ENCODE results near the gene PTPRT.

DNA sequence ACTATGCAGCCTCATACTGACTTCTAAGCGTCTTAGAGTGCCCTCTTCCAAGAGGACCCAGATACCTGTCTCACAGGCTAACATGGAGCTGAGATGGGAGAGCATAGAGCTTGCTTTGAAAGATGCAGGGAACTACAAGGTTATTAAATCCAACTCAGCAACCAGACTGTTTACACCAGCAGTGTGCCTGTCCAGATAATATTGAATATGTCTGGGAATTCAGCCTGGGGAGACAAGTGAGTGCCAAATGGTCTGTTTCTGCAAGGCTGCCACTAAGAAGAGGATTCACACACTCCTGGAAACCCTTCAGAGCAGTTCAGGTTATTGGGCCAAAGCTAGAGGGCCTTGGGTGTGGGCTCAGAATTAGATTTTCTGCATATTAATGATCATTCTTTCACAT is 547.8 kb downstream of the PTPRT start:
- TF ChIP-seq TEAD4 (IDR thresholded peaks at IDR 0.05; ENCODE audit: borderline replicate concordance, insufficient read depth) = no peak
- TF ChIP-seq TAF1 (IDR thresholded peaks at IDR 0.05; ENCODE audit: borderline replicate concordance, low read depth, low read length) = no peak
- TF ChIP-seq IRF3 (IDR thresholded peaks at IDR 0.05; ENCODE audit: low read depth, low read length) = no peak
- TF ChIP-seq CTCF (IDR thresholded peaks at IDR 0.05) = no peak
- no peak for TF ChIP-seq USF1 (IDR thresholded peaks at IDR 0.05; ENCODE audit: borderline replicate concordance, low read depth)
- TF ChIP-seq SMC3 (IDR thresholded peaks at IDR 0.05; ENCODE audit: low read depth, low read length) = no peak
- TF ChIP-seq GATA2 (CRISPR knock-in tag; IDR thresholded peaks at IDR 0.05) = no peak
- no peak for TF ChIP-seq POLR2AphosphoS5 (IDR thresholded peaks at IDR 0.05; ENCODE audit: low read depth, low read length)
- TF ChIP-seq EP300 (IDR thresholded peaks at IDR 0.05; ENCODE audit: borderline replicate concordance in 1 of 2, low read depth in 1 of 2, low read length in 1 of 2) = no peak
- no peak for TF ChIP-seq RAD21 (IDR thresholded peaks at IDR 0.05; ENCODE audit: low read length)
- TF ChIP-seq, protein P1, sequence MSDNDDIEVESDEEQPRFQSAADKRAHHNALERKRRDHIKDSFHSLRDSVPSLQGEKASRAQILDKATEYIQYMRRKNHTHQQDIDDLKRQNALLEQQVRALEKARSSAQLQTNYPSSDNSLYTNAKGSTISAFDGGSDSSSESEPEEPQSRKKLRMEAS (IDR thresholded peaks at IDR 0.05; ENCODE audit: low read depth) = no peak
- TF ChIP-seq ZBTB33 (IDR thresholded peaks at IDR 0.05; ENCODE audit: borderline replicate concordance, low read depth) = no peak
- no peak for TF ChIP-seq JUND (IDR thresholded peaks at IDR 0.05)
- no peak for TF ChIP-seq EZH2phosphoT487 (IDR thresholded peaks at IDR 0.05; ENCODE audit: borderline replicate concordance, low read depth)

Measured in SK-N-SH (cell line).